ENCODE results near the gene FRY. TPM values are rescaled to one million over a fixed set of nuclear protein-coding genes. Genes with fewer than 3 reads are reported as not detected.

FRY gene
- total and polyA plus RNA-seq, 2 donors from 2014 or later, result 21.8 to 69.5 TPM

GRCh38 chr13:32165796-32166195 lies 134.2 kb downstream of the FRY start:
- DNase-seq, result no peak
- no peak overlapping the region for H3K9ac ChIP-seq (ENCODE audit: low read length in 3 of 3)
- intact Hi-C loops (cut with DNase I), result no loop called here
- H3K4me1 ChIP-seq (ENCODE audit: control insufficient read depth in 2 of 3, insufficient read depth in 2 of 3, low read depth in 1 of 3, low read length in 3 of 3), result no peaks in the 10 kb centered on the region
- H3K27ac ChIP-seq (ENCODE audit: low read depth in 2 of 2, low read length in 2 of 2), result no peak overlapping the region
- no peak for FAIRE-seq
- H3K36me3 ChIP-seq (ENCODE audit: control insufficient read depth in 2 of 3, insufficient read depth in 3 of 3, low read length in 3 of 3), result peaks cover 0 to 4% (median 0%) of the 10 kb centered on the region in 3 donors
- no peak for TF ChIP-seq CTCF (IDR thresholded peaks at IDR 0.05; ENCODE audit: borderline replicate concordance, extremely low read depth, insufficient read depth)
- H3K9me3 ChIP-seq (ENCODE audit: control insufficient read depth in 2 of 3, insufficient read depth in 1 of 3, low read length in 3 of 3), result no peaks in the 10 kb centered on the region
- H3K4me3 ChIP-seq (ENCODE audit: low read length in 3 of 3), result no peak overlapping the region
- no peaks in the 10 kb centered on the region for H3K27me3 ChIP-seq (ENCODE audit: control insufficient read depth, insufficient read depth, low read length)

- H3K9ac ChIP-seq (ENCODE audit: low read length in 3 of 3), result no peak overlapping the region
- no peak for DNase-seq
- H3K9me3 ChIP-seq (ENCODE audit: control insufficient read depth in 2 of 3, insufficient read depth in 1 of 3, low read length in 3 of 3), result no peaks in the 10 kb centered on the region
- H3K4me3 ChIP-seq (ENCODE audit: low read length in 3 of 3), result no peak overlapping the region
- no peaks in the 10 kb centered on the region for H3K4me1 ChIP-seq (ENCODE audit: control insufficient read depth in 2 of 3, insufficient read depth in 2 of 3, low read depth in 1 of 3, low read length in 3 of 3)
- H3K27me3 ChIP-seq (ENCODE audit: control insufficient read depth, insufficient read depth, low read length), result no peaks in the 10 kb centered on the region
- intact Hi-C loops (cut with DNase I), result no loop called here
- no peak for TF ChIP-seq CTCF (IDR thresholded peaks at IDR 0.05; ENCODE audit: borderline replicate concordance, extremely low read depth, insufficient read depth)
- H3K27ac ChIP-seq (ENCODE audit: low read depth in 2 of 2, low read length in 2 of 2), result no peak overlapping the region
- no peak for FAIRE-seq
- peaks cover 0 to 2% (median 0%) of the 10 kb centered on the region in 3 donors for H3K36me3 ChIP-seq (ENCODE audit: control insufficient read depth in 2 of 3, insufficient read depth in 3 of 3, low read length in 3 of 3)
These were observed 136.6 kb downstream of the FRY start for GRCh38 chr13:32168131-32168530.

GRCh38 chr13:32170841-32171240 lies 139.3 kb downstream of the FRY start:
- Histone ChIP-seq H3K27me3 (ENCODE audit: control insufficient read depth, insufficient read depth, low read length) (no peaks in the 10 kb centered on the region), H3K4me3 (ENCODE audit: low read length in 3 of 3) (no peak overlapping the region), H3K4me1 (ENCODE audit: control insufficient read depth in 2 of 3, insufficient read depth in 2 of 3, low read depth in 1 of 3, low read length in 3 of 3) (no peaks in the 10 kb centered on the region), H3K9me3 (ENCODE audit: control insufficient read depth in 2 of 3, insufficient read depth in 1 of 3, low read length in 3 of 3) (no peaks in the 10 kb centered on the region), H3K9ac (ENCODE audit: low read length in 3 of 3) (no peak overlapping the region), H3K36me3 (ENCODE audit: control insufficient read depth in 2 of 3, insufficient read depth in 3 of 3, low read length in 3 of 3) (peaks cover 0 to 4% (median 0%) of the 10 kb centered on the region in 3 donors), H3K27ac (ENCODE audit: low read depth in 2 of 2, low read length in 2 of 2) (no peak overlapping the region)
- DNase-seq (no peak), FAIRE-seq (no peak)
- TF ChIP-seq CTCF (IDR thresholded peaks at IDR 0.05; ENCODE audit: borderline replicate concordance, extremely low read depth, insufficient read depth), result no peak
- intact Hi-C loops (cut with DNase I), result no loop called here

- Histone ChIP-seq H3K27me3 (ENCODE audit: control insufficient read depth, insufficient read depth, low read length) (no peaks in the 10 kb centered on the region), H3K4me3 (ENCODE audit: low read length in 3 of 3) (no peak overlapping the region), H3K36me3 (ENCODE audit: control insufficient read depth in 2 of 3, insufficient read depth in 3 of 3, low read length in 3 of 3) (peaks cover 0 to 4% (median 1%) of the 10 kb centered on the region in 3 donors), H3K4me1 (ENCODE audit: control insufficient read depth in 2 of 3, insufficient read depth in 2 of 3, low read depth in 1 of 3, low read length in 3 of 3) (no peaks in the 10 kb centered on the region), H3K27ac (ENCODE audit: low read depth in 2 of 2, low read length in 2 of 2) (no peak overlapping the region), H3K9ac (ENCODE audit: low read length in 3 of 3) (no peak overlapping the region), H3K9me3 (ENCODE audit: control insufficient read depth in 2 of 3, insufficient read depth in 1 of 3, low read length in 3 of 3) (no peaks in the 10 kb centered on the region)
- DNase-seq (no peak), FAIRE-seq (no peak)
- intact Hi-C loops (cut with DNase I), result no loop called here
- no peak for TF ChIP-seq CTCF (IDR thresholded peaks at IDR 0.05; ENCODE audit: borderline replicate concordance, extremely low read depth, insufficient read depth)
These were observed 142.3 kb downstream of the FRY start for GRCh38 chr13:32173881-32174280.

All from kidney (tissue), 14 donors.